T-helper 1 cell treated with Interleukin-12 subunit alpha and Interleukin-12 subunit beta and Interleukin-4 antibody, amounts not matched to agents 30 μg/mL and 1 μg/mL, for 36 hours (primary cell): ENCODE measurements around the gene LARGE1.

Experiments
- H3K27ac Mint-ChIP-seq: one replicate; pipeline ENCODE4 v1.8.0; 2021; ENCODE audit warnings: mild to moderate bottlenecking, mixed read lengths
- H3K27me3 Mint-ChIP-seq: one replicate; pipeline ENCODE4 v1.8.0; 2021; ENCODE audit warnings: low read depth, mixed read lengths
- H3K36me3 Mint-ChIP-seq: one replicate; pipeline ENCODE4 v1.8.0; 2021; ENCODE audit warnings: low read depth, mixed read lengths
- H3K4me1 Mint-ChIP-seq: one replicate; pipeline ENCODE4 v1.8.0; 2021; ENCODE audit warnings: low read depth, mixed read lengths
- H3K4me3 Mint-ChIP-seq: one replicate; pipeline ENCODE4 v1.8.0; 2021; ENCODE audit warnings: mild to moderate bottlenecking, moderate library complexity, mixed read lengths
- H3K9me3 Mint-ChIP-seq: one replicate; pipeline ENCODE4 v1.8.0; 2021; ENCODE audit warnings: mixed read lengths

The LARGE1 gene

GRCh38 chr22:33487041-33487716 lies 433.1 kb downstream of the LARGE1 start:
- Mint-ChIP-seq H3K27me3 (no peaks in the 10 kb centered on the region), H3K36me3 (no peaks in the 10 kb centered on the region), H3K4me1 (no peaks in the 10 kb centered on the region), H3K4me3 (no peak overlapping the region), H3K9me3 (peaks cover 9% of the 10 kb centered on the region), H3K27ac (no peak overlapping the region)

- no peaks in the 10 kb centered on the region for H3K27me3 Mint-ChIP-seq
- no peaks in the 10 kb centered on the region for H3K36me3 Mint-ChIP-seq
- no peaks in the 10 kb centered on the region for H3K4me1 Mint-ChIP-seq
- peaks cover 9% of the 10 kb centered on the region for H3K9me3 Mint-ChIP-seq
- H3K27ac Mint-ChIP-seq, result no peak overlapping the region
- H3K4me3 Mint-ChIP-seq, result no peak overlapping the region
These were observed 438.7 kb downstream of the LARGE1 start for GRCh38 chr22:33481550-33481949.

GRCh38 chr22:33477120-33478111 lies 442.9 kb downstream of the LARGE1 start:
- Mint-ChIP-seq H3K27me3 (no peaks in the 10 kb centered on the region), H3K4me3 (no peak overlapping the region), H3K4me1 (no peaks in the 10 kb centered on the region), H3K9me3 (peaks cover 8% of the 10 kb centered on the region), H3K36me3 (no peaks in the 10 kb centered on the region), H3K27ac (no peak overlapping the region)

GRCh38 chr22:33476716-33477115 lies 443.6 kb downstream of the LARGE1 start:
- no peaks in the 10 kb centered on the region for H3K4me1 Mint-ChIP-seq
- no peak overlapping the region for H3K27ac Mint-ChIP-seq
- no peaks in the 10 kb centered on the region for H3K27me3 Mint-ChIP-seq
- H3K9me3 Mint-ChIP-seq, result peaks cover 9% of the 10 kb centered on the region
- H3K36me3 Mint-ChIP-seq, result no peaks in the 10 kb centered on the region
- no peak overlapping the region for H3K4me3 Mint-ChIP-seq

GRCh38 chr22:33476206-33476605 lies 444.1 kb downstream of the LARGE1 start:
- Mint-ChIP-seq H3K27ac (no peak overlapping the region), H3K27me3 (no peaks in the 10 kb centered on the region), H3K4me1 (no peaks in the 10 kb centered on the region), H3K4me3 (no peak overlapping the region), H3K9me3 (peaks cover 12% of the 10 kb centered on the region), H3K36me3 (no peaks in the 10 kb centered on the region)

- no peaks in the 10 kb centered on the region for H3K4me1 Mint-ChIP-seq
- no peaks in the 10 kb centered on the region for H3K27me3 Mint-ChIP-seq
These were observed 445.7 kb downstream of the LARGE1 start for GRCh38 chr22:33474587-33474986.

GRCh38 chr22:33472462-33473344 lies 447.6 kb downstream of the LARGE1 start:
- Mint-ChIP-seq H3K27ac (no peak overlapping the region), H3K9me3 (peaks cover 28% of the 10 kb centered on the region), H3K36me3 (no peaks in the 10 kb centered on the region), H3K4me3 (no peak overlapping the region), H3K27me3 (no peaks in the 10 kb centered on the region), H3K4me1 (no peaks in the 10 kb centered on the region)

More at GRCh38 chr22:33474587-33474986, 445.7 kb downstream of the LARGE1 start:
- no peak overlapping the region for H3K4me3 Mint-ChIP-seq
- no peaks in the 10 kb centered on the region for H3K36me3 Mint-ChIP-seq
- no peak overlapping the region for H3K27ac Mint-ChIP-seq
- peaks cover 16% of the 10 kb centered on the region for H3K9me3 Mint-ChIP-seq

GRCh38 chr22:33470456-33470855 lies 449.8 kb downstream of the LARGE1 start:
- no peaks in the 10 kb centered on the region for H3K36me3 Mint-ChIP-seq
- no peaks in the 10 kb centered on the region for H3K27me3 Mint-ChIP-seq
- no peaks in the 10 kb centered on the region for H3K4me1 Mint-ChIP-seq
- H3K4me3 Mint-ChIP-seq, result no peak overlapping the region
- peaks cover 25% of the 10 kb centered on the region for H3K9me3 Mint-ChIP-seq
- H3K27ac Mint-ChIP-seq, result no peak overlapping the region

GRCh38 chr22:33467620-33468095 lies 452.6 kb downstream of the LARGE1 start:
- no peaks in the 10 kb centered on the region for H3K27me3 Mint-ChIP-seq
- H3K4me1 Mint-ChIP-seq, result no peaks in the 10 kb centered on the region
- H3K9me3 Mint-ChIP-seq, result peaks cover 23% of the 10 kb centered on the region
- no peak overlapping the region for H3K27ac Mint-ChIP-seq
- H3K4me3 Mint-ChIP-seq, result no peak overlapping the region
- H3K36me3 Mint-ChIP-seq, result no peaks in the 10 kb centered on the region

- Mint-ChIP-seq H3K27me3 (no peaks in the 10 kb centered on the region), H3K4me1 (no peaks in the 10 kb centered on the region), H3K9me3 (peaks cover 20% of the 10 kb centered on the region), H3K4me3 (no peak overlapping the region), H3K27ac (no peak overlapping the region), H3K36me3 (no peaks in the 10 kb centered on the region)
These were observed 453.2 kb downstream of the LARGE1 start for GRCh38 chr22:33467080-33467479.

- H3K4me3 Mint-ChIP-seq, result no peak overlapping the region
- peaks cover 22% of the 10 kb centered on the region for H3K9me3 Mint-ChIP-seq
- no peak overlapping the region for H3K27ac Mint-ChIP-seq
- H3K27me3 Mint-ChIP-seq, result no peaks in the 10 kb centered on the region
- no peaks in the 10 kb centered on the region for H3K36me3 Mint-ChIP-seq
- no peaks in the 10 kb centered on the region for H3K4me1 Mint-ChIP-seq
These were observed 454.7 kb downstream of the LARGE1 start for GRCh38 chr22:33465554-33465953.

- peaks cover 23% of the 10 kb centered on the region for H3K9me3 Mint-ChIP-seq
- no peak overlapping the region for H3K4me3 Mint-ChIP-seq
- no peaks in the 10 kb centered on the region for H3K4me1 Mint-ChIP-seq
- no peaks in the 10 kb centered on the region for H3K27me3 Mint-ChIP-seq
- H3K36me3 Mint-ChIP-seq, result no peaks in the 10 kb centered on the region
- H3K27ac Mint-ChIP-seq, result no peak overlapping the region
These were observed 455.6 kb downstream of the LARGE1 start for GRCh38 chr22:33464698-33465097.

GRCh38 chr22:33461698-33462434 lies 458.4 kb downstream of the LARGE1 start:
- Mint-ChIP-seq H3K36me3 (no peaks in the 10 kb centered on the region), H3K27ac (no peak overlapping the region), H3K4me1 (no peaks in the 10 kb centered on the region), H3K9me3 (peaks cover 11% of the 10 kb centered on the region), H3K4me3 (no peak overlapping the region), H3K27me3 (no peaks in the 10 kb centered on the region)
